GM23338 (cell line): ENCODE results near the gene CCDC92. TPM values are rescaled to one million over a fixed set of nuclear protein-coding genes. Genes with fewer than 3 reads are reported as not detected.

Experiments
- ATAC-seq: fragments of 200-7000 bp; cut with Tn5 transposase; 3 replicates; pipeline ENCODE4 v1.9.1; 2020
- DNase-seq: peaks from one replicate; pipeline ENCODE4 v3.0.0-alpha.2; 2015; ENCODE audit warnings: low spot score
- H2AFZ ChIP-seq: fragments of 200-600 bp; sonication (generic); 2 replicates; pipeline ENCODE4 v1.8.0; 2016; ENCODE audit warnings: antibody characterized with exemption, mild to moderate bottlenecking, moderate library complexity
- H3F3A ChIP-seq: fragments of 200-600 bp; sonication (generic); replicated peaks from 2 replicates; pipeline ENCODE4 v1.8.0; 2017; ENCODE audit warnings: antibody characterized with exemption, mixed run types, low read depth
- H3K27ac ChIP-seq: fragments of 200-600 bp; sonication (generic); 2 replicates; pipeline ENCODE4 v1.6.1; 2016; ENCODE audit warnings: low read depth
- H3K27me3 ChIP-seq: fragments of 200-600 bp; sonication (generic); 2 replicates; pipeline ENCODE4 v1.8.0; 2016; ENCODE audit warnings: mild to moderate bottlenecking, mixed run types, moderate library complexity; ENCODE audit not compliant: insufficient read depth
- H3K36me3 ChIP-seq: fragments of 200-600 bp; sonication (generic); 2 replicates; pipeline ENCODE4 v1.8.0; 2016; ENCODE audit warnings: mild to moderate bottlenecking; ENCODE audit not compliant: insufficient read depth
- H3K4me1 ChIP-seq: fragments of 200-600 bp; sonication (generic); 2 replicates; pipeline ENCODE4 v1.8.0; 2016; ENCODE audit warnings: mild to moderate bottlenecking, moderate library complexity; ENCODE audit not compliant: insufficient read depth
- H3K4me2 ChIP-seq: fragments of 200-600 bp; sonication (generic); 2 replicates; pipeline ENCODE4 v1.7.1; 2017; ENCODE audit warnings: mixed run types
- H3K4me3 ChIP-seq: fragments of 200-600 bp; sonication (generic); 2 replicates; pipeline ENCODE4 v1.6.1; 2016; ENCODE audit warnings: mixed run types
- H3K79me2 ChIP-seq: fragments of 200-600 bp; sonication (generic); replicated peaks from 2 replicates; pipeline ENCODE4 v1.8.0; 2017; ENCODE audit warnings: mild to moderate bottlenecking; ENCODE audit not compliant: insufficient read depth
- H3K9me2 ChIP-seq: fragments of 200-600 bp; sonication (generic); 2 replicates; pipeline ENCODE4 v1.8.0; 2017; ENCODE audit not compliant: insufficient read depth
- H4K20me1 ChIP-seq: fragments of 200-600 bp; sonication (generic); replicated peaks from 2 replicates; pipeline ENCODE4 v1.8.0; 2017; ENCODE audit warnings: mild to moderate bottlenecking; ENCODE audit not compliant: insufficient read depth
- H3K27ac Mint-ChIP-seq: 2 replicates; pipeline ENCODE4 v1.8.0; 2020; ENCODE audit warnings: inconsistent platforms, mild to moderate bottlenecking, moderate library complexity, mixed read lengths
- H3K27me3 Mint-ChIP-seq: 3 replicates; pipeline ENCODE4 v1.8.0; 2022; ENCODE audit warnings: low read depth, mild to moderate bottlenecking, moderate library complexity, mixed read lengths, inconsistent platforms; ENCODE audit not compliant: insufficient read depth, poor library complexity
- H3K36me3 Mint-ChIP-seq: 3 replicates; pipeline ENCODE4 v1.8.0; 2021; ENCODE audit warnings: low read depth, mild to moderate bottlenecking, inconsistent platforms, moderate library complexity, mixed read lengths
- H3K4me1 Mint-ChIP-seq: 3 replicates; pipeline ENCODE4 v1.8.0; 2020; ENCODE audit warnings: mild to moderate bottlenecking, inconsistent platforms, mixed read lengths
- H3K4me3 Mint-ChIP-seq: 3 replicates; pipeline ENCODE4 v1.8.0; 2021; ENCODE audit warnings: moderate library complexity, mild to moderate bottlenecking, inconsistent platforms, mixed read lengths
- H3K9me3 Mint-ChIP-seq: 3 replicates; pipeline ENCODE4 v1.8.0; 2020; ENCODE audit warnings: moderate library complexity, mild to moderate bottlenecking, inconsistent platforms, mixed read lengths
- ETS1 ChIP-seq: IDR thresholded peaks from 2 replicates; pipeline ENCODE4 v1.6.1; 2016; ENCODE audit warnings: antibody characterized with exemption
- EZH2 ChIP-seq: fragments of 200-600 bp; sonication (generic); IDR thresholded peaks from one replicate; pipeline ENCODE4 v1.8.0; 2017; ENCODE audit warnings: antibody characterized with exemption, mild to moderate bottlenecking, low read depth; ENCODE audit not compliant: unreplicated experiment
- EZH2phosphoT487 ChIP-seq: fragments of 200-600 bp; sonication (generic); IDR thresholded peaks from one replicate; pipeline ENCODE4 v1.8.1; 2018; ENCODE audit warnings: antibody characterized with exemption; ENCODE audit not compliant: unreplicated experiment
- NANOG ChIP-seq: IDR thresholded peaks from 2 replicates; pipeline ENCODE4 v1.6.1; 2016; ENCODE audit warnings: antibody characterized with exemption, borderline replicate concordance
- POLR2AphosphoS5 ChIP-seq: IDR thresholded peaks from 2 replicates; pipeline ENCODE4 v1.6.1; 2016; ENCODE audit warnings: antibody characterized with exemption, low read depth
- REST ChIP-seq: IDR thresholded peaks from one replicate; pipeline ENCODE4 v1.6.1; 2018; ENCODE audit warnings: antibody characterized with exemption; ENCODE audit not compliant: unreplicated experiment
- polyA plus RNA-seq: library from polyadenylated mRNA; unstranded; fragments of >200 nt; fragmentation: Nextera tagmentation; extraction: Ambion mirVana; gene quantifications from 2 replicates; pipeline ENCODE4 v1.2.1, GENCODE V29; 2016
- total RNA-seq: library from RNA; depleted of rRNA; stranded (reverse); fragments of >200 nt; shearing (Covaris generic); gene quantifications from 2 replicates; pipeline ENCODE4 v1.2.3, GENCODE V29; 2014

CCDC92 gene
- total and polyA plus RNA-seq, 2 experiments from 2014 or later, result 0.08 to 0.31 TPM

GRCh38 chr12:123944696-123945095 lies 27.9 kb downstream of the CCDC92 start:
- Mint-ChIP-seq H3K27ac (no peak overlapping the region), H3K27me3 (peaks cover 9% of the 10 kb centered on the region), H3K36me3 (peaks cover 2% of the 10 kb centered on the region; the same call in 1 of the 3 replicates), H3K4me3 (no peak overlapping the region), H3K4me1 (no peaks in the 10 kb centered on the region; the same call in 2 of the 3 replicates), H3K9me3 (peaks cover 14% of the 10 kb centered on the region)
- TF ChIP-seq REST (no peak), NANOG (no peak), EZH2 (no peak), POLR2AphosphoS5 (no peak), ETS1 (no peak)
- no peak overlapping the region for H2AFZ ChIP-seq
- ATAC-seq, result no peak
- no peak overlapping the region for H3K4me2 ChIP-seq
- no peaks in the 10 kb centered on the region; the same call in 1 of the 2 replicates for H3K36me3 ChIP-seq
- no peak overlapping the region for H3K4me3 ChIP-seq
- no peaks in the 10 kb centered on the region for H4K20me1 ChIP-seq
- DNase-seq, result no peak
- H3F3A ChIP-seq, result no peaks in the 10 kb centered on the region
- no peaks in the 10 kb centered on the region for H3K4me1 ChIP-seq
- H3K9me2 ChIP-seq, result no peaks in the 10 kb centered on the region
- no peaks in the 10 kb centered on the region for H3K79me2 ChIP-seq
- no peak overlapping the region for H3K27ac ChIP-seq
- no peaks in the 10 kb centered on the region for H3K27me3 ChIP-seq

DNA sequence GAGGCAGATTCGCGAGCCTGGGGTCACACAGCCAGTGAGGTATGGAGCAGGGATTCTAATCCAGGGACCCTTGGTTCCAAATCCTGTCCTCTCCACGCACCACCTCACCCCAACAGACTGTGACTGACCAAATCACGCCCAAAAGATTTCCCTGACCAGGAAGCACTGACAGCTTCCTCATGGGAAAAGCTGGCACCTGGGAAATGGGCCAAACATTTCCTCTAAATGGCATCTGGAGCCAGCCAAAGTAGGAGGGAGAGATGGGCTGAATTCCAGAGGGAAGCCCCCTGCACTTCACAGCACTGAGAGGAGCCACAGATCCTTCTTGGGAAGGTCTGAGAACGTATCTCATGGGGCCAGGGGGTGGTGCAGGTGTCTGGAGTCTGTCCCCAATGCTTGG lies 28.8 kb downstream of the CCDC92 start:
- no peaks in the 10 kb centered on the region for H3K9me2 ChIP-seq
- H3K27ac Mint-ChIP-seq, result no peak overlapping the region
- TF ChIP-seq NANOG, result no peak
- TF ChIP-seq REST, result no peak
- TF ChIP-seq ETS1, result no peak
- no peak for TF ChIP-seq EZH2phosphoT487

More for the DNA sequence above, 28.8 kb downstream of the CCDC92 start:
- Histone ChIP-seq H2AFZ (no peak overlapping the region), H3K4me2 (no peak overlapping the region), H3K36me3 (no peaks in the 10 kb centered on the region; the same call in 1 of the 2 replicates), H4K20me1 (no peaks in the 10 kb centered on the region), H3K79me2 (no peaks in the 10 kb centered on the region), H3K4me3 (no peak overlapping the region), H3K27ac (no peak overlapping the region), H3K4me1 (no peaks in the 10 kb centered on the region), H3K27me3 (no peaks in the 10 kb centered on the region), H3F3A (no peaks in the 10 kb centered on the region)
- DNase-seq, result no peak
- ATAC-seq, result no peak
- Mint-ChIP-seq H3K9me3 (peaks cover 14% of the 10 kb centered on the region), H3K4me1 (no peaks in the 10 kb centered on the region; the same call in 2 of the 3 replicates), H3K27me3 (peaks cover 10% of the 10 kb centered on the region), H3K36me3 (peaks cover 2% of the 10 kb centered on the region; the same call in 1 of the 3 replicates), H3K4me3 (no peak overlapping the region)
